Fibroblast of lung (primary cell): ENCODE results near the gene AXL. TPM values are rescaled to one million over a fixed set of nuclear protein-coding genes. Genes with fewer than 3 reads are reported as not detected.

ENCODE experiments used
- DNase-seq, 2 donors: peaks; one replicate each; pipeline versions ENCODE4 v3.0.0 to v3.0.0-alpha.2; 2010; ENCODE audit warnings: low read depth in 2 of 2
- H2AFZ ChIP-seq: 2 replicates; pipeline ENCODE4 v1.5.1; 2012; ENCODE audit warnings: low read length, control low read depth, inconsistent platforms
- H3K27ac ChIP-seq: 2 replicates; pipeline ENCODE4 v1.5.1; 2011; ENCODE audit warnings: low read length, control low read depth; ENCODE audit not compliant: insufficient read depth
- H3K27me3 ChIP-seq: 2 replicates; pipeline ENCODE4 v1.5.1; 2011; ENCODE audit warnings: mild to moderate bottlenecking, low read length; ENCODE audit not compliant: control insufficient read depth, insufficient read depth
- H3K36me3 ChIP-seq: 2 replicates; pipeline ENCODE4 v1.5.1; 2011; ENCODE audit warnings: low read length; ENCODE audit not compliant: control insufficient read depth, insufficient read depth
- H3K4me1 ChIP-seq: 2 replicates; pipeline ENCODE4 v1.5.1; 2011; ENCODE audit warnings: low read length; ENCODE audit not compliant: control insufficient read depth, insufficient read depth; ENCODE audit errors: extremely low read depth
- H3K4me2 ChIP-seq: 2 replicates; pipeline ENCODE4 v1.5.1; 2011; ENCODE audit warnings: low read length, control low read depth; ENCODE audit not compliant: insufficient read depth; ENCODE audit errors: extremely low read depth
- H3K4me3 ChIP-seq, 4 experiments: fragments of 200-600 bp in 1 of 4; sonication (generic) in 1 of 4; replicated peaks in 1 of 4; 2 replicates each; pipeline ENCODE4 v1.5.1; 2011 to 2016; ENCODE audit warnings: low read length in 4 of 4, low read depth in 3 of 4, mild to moderate bottlenecking in 3 of 4, control low read depth in 2 of 4, inconsistent platforms in 1 of 4, mixed read lengths in 1 of 4; ENCODE audit not compliant: insufficient read depth in 1 of 4; ENCODE audit errors: control extremely low read depth in 1 of 4
- H3K79me2 ChIP-seq: 2 replicates; pipeline ENCODE4 v1.5.1; 2012; ENCODE audit warnings: mild to moderate bottlenecking, low read length, inconsistent platforms; ENCODE audit not compliant: control insufficient read depth, insufficient read depth
- H3K9ac ChIP-seq: 2 replicates; pipeline ENCODE4 v1.5.1; 2011; ENCODE audit warnings: mild to moderate bottlenecking, low read length, control low read depth; ENCODE audit not compliant: insufficient read depth
- H3K9me3 ChIP-seq: 2 replicates; pipeline ENCODE4 v1.5.1; 2012; ENCODE audit warnings: low read depth, low read length; ENCODE audit not compliant: control insufficient read depth, insufficient read depth
- H4K20me1 ChIP-seq: 2 replicates; pipeline ENCODE4 v1.5.1; 2011; ENCODE audit warnings: low read length; ENCODE audit not compliant: control insufficient read depth, insufficient read depth; ENCODE audit errors: extremely low read depth
- EZH2 ChIP-seq: IDR thresholded peaks from 2 replicates; pipeline ENCODE4 v1.5.1; 2012; ENCODE audit warnings: low read length, control low read depth, mild to moderate bottlenecking; ENCODE audit errors: missing control alignments
- polyA plus RNA-seq, 2 donors: library from polyadenylated mRNA; depleted of rRNA in 1 of 2; stranded (reverse) in 1 of 2; unstranded in 1 of 2; fragments of >200 nt; gene quantifications; 2 replicates each; pipeline ENCODE4 v1.2.1, GENCODE V29; 2011 to 2012; ENCODE audit warnings: missing spikeins in 1 of 2
- total RNA-seq: library from RNA; depleted of rRNA; stranded (reverse); fragments of >200 nt; gene quantifications from 2 replicates; pipeline ENCODE4 v1.2.1, GENCODE V29; 2014
- TF ChIP-seq, protein P1 (sequence below), 2 donors: IDR thresholded peaks in 1 of 2; conservative IDR thresholded peaks in 1 of 2; 1 replicate in 1 of 2; 2 replicates in 1 of 2; pipeline ENCODE4 v1.5.1; 2011 to 2012; ENCODE audit warnings: low read length in 2 of 2, control low read depth in 1 of 2, inconsistent platforms in 1 of 2, low read depth in 1 of 2, mild to moderate bottlenecking in 1 of 2

The AXL gene
- total and polyA plus RNA-seq, 2 donors (not counting 1 experiment from before 2014, with no cell fraction given): 223 to 319 TPM

DNA sequence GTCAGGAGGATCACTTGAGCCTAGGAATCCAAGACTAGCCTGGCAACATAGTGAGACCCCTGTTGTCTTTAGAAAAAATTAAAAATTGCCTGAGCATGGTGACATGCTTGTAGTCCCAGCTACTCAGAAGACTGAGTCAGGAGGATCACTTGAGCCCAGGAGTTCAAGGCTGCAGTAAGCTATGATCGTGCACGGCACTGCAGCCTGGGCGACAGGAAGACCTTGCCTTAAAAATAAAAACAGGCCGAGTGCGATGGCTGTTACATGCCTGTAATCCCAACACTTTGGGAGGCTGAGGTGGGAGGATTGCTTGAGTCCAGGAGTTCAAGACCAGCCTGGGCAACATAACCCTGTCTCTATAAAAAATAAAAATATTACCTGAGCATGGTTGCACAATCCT, 50.5 kb downstream of the AXL start:
- Histone ChIP-seq H3K36me3 (peaks cover 29% of the 10 kb centered on the region), H4K20me1 (no peaks in the 10 kb centered on the region), H2AFZ (no peak overlapping the region), H3K27me3 (no peaks in the 10 kb centered on the region), H3K4me3 (no peak overlapping the region), H3K9ac (no peak overlapping the region), H3K27ac (no peak overlapping the region), H3K4me2 (no peak overlapping the region), H3K79me2 (peaks cover 58% of the 10 kb centered on the region), H3K9me3 (no peaks in the 10 kb centered on the region), H3K4me1 (peaks cover 10% of the 10 kb centered on the region)
- DNase-seq: no peak
- no peak for TF ChIP-seq EZH2
- TF ChIP-seq, protein P1, sequence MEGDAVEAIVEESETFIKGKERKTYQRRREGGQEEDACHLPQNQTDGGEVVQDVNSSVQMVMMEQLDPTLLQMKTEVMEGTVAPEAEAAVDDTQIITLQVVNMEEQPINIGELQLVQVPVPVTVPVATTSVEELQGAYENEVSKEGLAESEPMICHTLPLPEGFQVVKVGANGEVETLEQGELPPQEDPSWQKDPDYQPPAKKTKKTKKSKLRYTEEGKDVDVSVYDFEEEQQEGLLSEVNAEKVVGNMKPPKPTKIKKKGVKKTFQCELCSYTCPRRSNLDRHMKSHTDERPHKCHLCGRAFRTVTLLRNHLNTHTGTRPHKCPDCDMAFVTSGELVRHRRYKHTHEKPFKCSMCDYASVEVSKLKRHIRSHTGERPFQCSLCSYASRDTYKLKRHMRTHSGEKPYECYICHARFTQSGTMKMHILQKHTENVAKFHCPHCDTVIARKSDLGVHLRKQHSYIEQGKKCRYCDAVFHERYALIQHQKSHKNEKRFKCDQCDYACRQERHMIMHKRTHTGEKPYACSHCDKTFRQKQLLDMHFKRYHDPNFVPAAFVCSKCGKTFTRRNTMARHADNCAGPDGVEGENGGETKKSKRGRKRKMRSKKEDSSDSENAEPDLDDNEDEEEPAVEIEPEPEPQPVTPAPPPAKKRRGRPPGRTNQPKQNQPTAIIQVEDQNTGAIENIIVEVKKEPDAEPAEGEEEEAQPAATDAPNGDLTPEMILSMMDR (conservative IDR thresholded peaks at IDR 0.05 in 1 of 2, IDR thresholded peaks at IDR 0.05 in 1 of 2; ENCODE audit: low read depth in 1 of 2, low read length in 2 of 2): no peak

DNA sequence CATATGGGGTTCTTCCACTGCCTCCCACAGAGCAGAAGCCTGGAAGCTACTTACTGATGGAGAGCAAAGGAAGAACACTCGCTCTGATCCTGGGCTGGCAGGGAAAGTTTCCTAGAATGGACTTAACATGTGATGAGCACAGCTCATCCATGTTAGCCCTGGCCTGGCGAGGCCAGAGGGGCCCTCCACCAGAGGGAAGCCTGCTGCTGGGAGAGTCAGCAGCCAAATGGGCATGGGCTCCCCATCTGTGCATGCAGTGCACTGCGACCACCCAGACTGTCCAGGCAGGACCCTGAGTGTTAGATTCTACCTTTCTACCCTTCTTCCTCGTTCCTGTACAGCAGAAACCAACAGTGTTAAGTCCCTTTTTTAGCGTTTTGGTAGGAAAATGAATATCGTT, 54.1 kb downstream of the AXL start:
- Histone ChIP-seq H3K4me2 (no peak overlapping the region), H3K27ac (no peak overlapping the region), H3K79me2 (peaks cover 23% of the 10 kb centered on the region), H4K20me1 (no peaks in the 10 kb centered on the region), H3K9me3 (no peaks in the 10 kb centered on the region), H3K4me3 (no peak overlapping the region), H2AFZ (no peak overlapping the region), H3K27me3 (no peaks in the 10 kb centered on the region), H3K4me1 (no peaks in the 10 kb centered on the region), H3K9ac (no peak overlapping the region), H3K36me3 (peaks cover 33% of the 10 kb centered on the region)
- DNase-seq: no peak
- TF ChIP-seq, protein P1 (conservative IDR thresholded peaks at IDR 0.05 in 1 of 2, IDR thresholded peaks at IDR 0.05 in 1 of 2; ENCODE audit: low read depth in 1 of 2, low read length in 2 of 2): no peak
- no peak for TF ChIP-seq EZH2

DNA sequence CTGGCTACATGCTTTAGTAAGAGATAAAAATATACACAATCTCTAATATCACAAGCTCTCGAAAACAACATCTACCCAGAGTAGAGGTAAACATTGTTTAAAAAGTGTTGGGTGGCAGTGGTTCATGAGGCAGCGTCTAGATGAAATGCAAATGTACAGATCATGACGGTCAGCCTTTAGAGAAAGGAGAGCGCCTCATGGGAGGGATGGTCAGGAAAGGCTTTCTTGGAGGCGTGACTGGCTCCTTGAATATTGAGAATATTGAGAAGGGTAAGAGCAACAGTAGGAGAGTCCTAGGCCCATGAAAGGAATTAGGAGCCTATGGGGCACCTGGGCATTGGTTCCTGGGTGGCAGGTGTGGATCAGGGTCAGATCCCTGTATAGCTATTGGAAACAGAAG, 55.8 kb downstream of the AXL start:
- Histone ChIP-seq H3K4me2 (no peak overlapping the region), H3K9me3 (no peaks in the 10 kb centered on the region), H4K20me1 (no peaks in the 10 kb centered on the region), H2AFZ (no peak overlapping the region), H3K36me3 (peaks cover 37% of the 10 kb centered on the region), H3K4me1 (no peaks in the 10 kb centered on the region), H3K79me2 (peaks cover 17% of the 10 kb centered on the region), H3K4me3 (no peak overlapping the region), H3K9ac (no peak overlapping the region), H3K27me3 (no peaks in the 10 kb centered on the region), H3K27ac (no peak overlapping the region)
- no peak for DNase-seq
- TF ChIP-seq, protein P1 (conservative IDR thresholded peaks at IDR 0.05 in 1 of 2, IDR thresholded peaks at IDR 0.05 in 1 of 2; ENCODE audit: low read depth in 1 of 2, low read length in 2 of 2): no peak
- no peak for TF ChIP-seq EZH2
